ENCODE results near the gene ACSF2.
"Not testable (repeated sequence)": the region's sequence is repeated elsewhere in the genome, so short reads cannot be mapped to it uniquely, and the experiment has no call there.

The ACSF2 gene

GRCh38 chr17:50475775-50476544 lies 49.9 kb downstream of the ACSF2 start:
- not testable (repeated sequence) for DNase-seq (ENCODE audit: extremely low read depth in 1 of 2, low read depth in 1 of 2)

GRCh38 chr17:50476545-50477315 lies 50.7 kb downstream of the ACSF2 start:
- DNase-seq (ENCODE audit: extremely low read depth in 1 of 2, low read depth in 1 of 2): no peak

- no peak for DNase-seq (ENCODE audit: extremely low read depth in 1 of 2, low read depth in 1 of 2)
Observed at GRCh38 chr17:50477976-50478375, 52.0 kb downstream of the ACSF2 start.

GRCh38 chr17:50478391-50479381 lies 52.7 kb downstream of the ACSF2 start, which contains the start of gene RSAD1:
TSS of gene RSAD1 (plus strand) at chr17:50478860. CDS start at chr17:50478885, 25 bp downstream.
- peak; percentile 70 to 76 for DNase-seq (ENCODE audit: extremely low read depth in 1 of 2, low read depth in 1 of 2)

GRCh38 chr17:50479522-50480141 lies 53.6 kb downstream of the ACSF2 start:
- peak; percentile 29 to 66 for DNase-seq (ENCODE audit: extremely low read depth in 1 of 2, low read depth in 1 of 2)

- no peak for DNase-seq (ENCODE audit: extremely low read depth in 1 of 2, low read depth in 1 of 2)
Observed at GRCh38 chr17:50480142-50480764, 54.2 kb downstream of the ACSF2 start.

- DNase-seq (ENCODE audit: extremely low read depth in 1 of 2, low read depth in 1 of 2): no peak
Observed at GRCh38 chr17:50480854-50481490, 55.0 kb downstream of the ACSF2 start.

GRCh38 chr17:50481648-50482047 lies 55.6 kb downstream of the ACSF2 start:
- no peak for DNase-seq (ENCODE audit: extremely low read depth in 1 of 2, low read depth in 1 of 2)

GRCh38 chr17:50482110-50482509 lies 56.1 kb downstream of the ACSF2 start:
- no peak for DNase-seq (ENCODE audit: extremely low read depth in 1 of 2, low read depth in 1 of 2)

GRCh38 chr17:50482516-50482915 lies 56.5 kb downstream of the ACSF2 start:
- DNase-seq (ENCODE audit: extremely low read depth in 1 of 2, low read depth in 1 of 2): peak; percentile 42 to 71

GRCh38 chr17:50483266-50483665 lies 57.2 kb downstream of the ACSF2 start:
- DNase-seq (ENCODE audit: extremely low read depth in 1 of 2, low read depth in 1 of 2): no peak

- no peak for DNase-seq (ENCODE audit: extremely low read depth in 1 of 2, low read depth in 1 of 2)
Observed at GRCh38 chr17:50484386-50485155, 58.6 kb downstream of the ACSF2 start.

- DNase-seq (ENCODE audit: extremely low read depth in 1 of 2, low read depth in 1 of 2): no peak
Observed at GRCh38 chr17:50487213-50488096, 61.4 kb downstream of the ACSF2 start.

- DNase-seq (ENCODE audit: extremely low read depth in 1 of 2, low read depth in 1 of 2): no peak
Observed at GRCh38 chr17:50488880-50489279, 62.9 kb downstream of the ACSF2 start.

- no peak for DNase-seq (ENCODE audit: extremely low read depth in 1 of 2, low read depth in 1 of 2)
Observed at GRCh38 chr17:50491505-50491904, 65.5 kb downstream of the ACSF2 start.

- DNase-seq (ENCODE audit: extremely low read depth in 1 of 2, low read depth in 1 of 2): no peak
Observed at GRCh38 chr17:50492214-50492613, 66.2 kb downstream of the ACSF2 start.

- DNase-seq (ENCODE audit: extremely low read depth in 1 of 2, low read depth in 1 of 2): no peak
Observed at GRCh38 chr17:50493744-50494143, 67.7 kb downstream of the ACSF2 start.

Data from stimulated activated CD8-positive, alpha-beta memory T cell treated with anti-CD3 and anti-CD28 coated beads, Interleukin-7, amount 100 ng/mL, for 48 hours (primary cell).